Brain microvascular endothelial cell (primary cell): ENCODE data around the gene TRIL.

ENCODE experiments used
- DNase-seq: peaks from one replicate; pipeline ENCODE4 v3.0.0-alpha.2; 2020
- H3K27ac ChIP-seq: fragments of 250-450 bp; sonication (Bioruptor Pico); 2 replicates; pipeline ENCODE4 v1.5.1; 2020; ENCODE audit warnings: mild to moderate bottlenecking, moderate library complexity
- H3K27me3 ChIP-seq: fragments of 250-450 bp; sonication (Bioruptor Pico); replicated peaks from 2 replicates; pipeline ENCODE4 v1.5.1; 2020; ENCODE audit warnings: mild to moderate bottlenecking
- H3K36me3 ChIP-seq: fragments of 250-450 bp; sonication (Bioruptor Pico); replicated peaks from 2 replicates; pipeline ENCODE4 v1.5.1; 2020; ENCODE audit warnings: mild to moderate bottlenecking
- H3K4me3 ChIP-seq: 2 replicates; pipeline ENCODE4 v1.5.1; 2011; ENCODE audit warnings: low read depth, mild to moderate bottlenecking, control low read depth, low read length, moderate library complexity
- in situ Hi-C: cut with HindIII; loops from 2 replicates; pipeline ENCODE4 v1.10.0; 2017; ENCODE audit warnings: low sequenced_read_pairs, low pct_ligation_motif_present
- TF ChIP-seq, protein P1 (sequence below): IDR thresholded peaks from 2 replicates; pipeline ENCODE4 v1.5.1; 2011; ENCODE audit warnings: low read depth, mild to moderate bottlenecking, moderate library complexity, low read length, control low read depth, inconsistent platforms; ENCODE audit errors: missing control alignments

Gene TRIL

DNA sequence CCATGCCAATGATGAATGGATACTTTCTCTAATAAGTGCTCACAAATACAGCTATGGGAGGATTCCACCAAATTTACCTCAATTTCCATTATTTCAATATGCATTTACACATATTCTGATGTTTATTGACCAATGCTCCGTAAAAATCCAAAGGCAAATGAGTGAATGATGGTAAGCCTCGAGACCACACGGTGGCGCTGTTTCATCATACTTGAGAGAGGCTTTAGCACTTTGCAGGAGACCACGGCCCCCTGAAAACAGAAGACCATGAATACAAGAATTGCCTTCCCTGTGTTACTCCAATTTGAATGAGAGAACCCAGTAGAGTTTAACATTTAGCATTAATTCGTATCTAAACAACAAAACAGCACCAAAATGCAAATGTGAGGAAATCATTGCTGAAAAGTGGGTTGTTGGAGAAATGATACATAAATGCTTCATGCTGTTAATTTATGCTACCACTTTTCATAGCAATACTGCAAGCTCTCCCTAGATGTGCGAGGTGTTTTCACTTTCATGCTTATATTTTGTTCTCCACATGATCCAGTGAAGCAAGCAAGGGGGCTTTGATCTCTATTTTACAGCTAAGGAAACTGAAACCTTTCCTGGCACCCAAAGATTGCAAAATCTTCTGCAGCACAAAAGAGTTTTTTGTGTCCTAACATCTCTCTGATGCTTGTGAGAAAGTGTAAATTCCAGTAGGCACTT is 35.4 kb downstream of the TRIL start:
- in situ Hi-C loops = no loop called here
- DNase-seq = peak; percentile 53
- TF ChIP-seq, protein P1, sequence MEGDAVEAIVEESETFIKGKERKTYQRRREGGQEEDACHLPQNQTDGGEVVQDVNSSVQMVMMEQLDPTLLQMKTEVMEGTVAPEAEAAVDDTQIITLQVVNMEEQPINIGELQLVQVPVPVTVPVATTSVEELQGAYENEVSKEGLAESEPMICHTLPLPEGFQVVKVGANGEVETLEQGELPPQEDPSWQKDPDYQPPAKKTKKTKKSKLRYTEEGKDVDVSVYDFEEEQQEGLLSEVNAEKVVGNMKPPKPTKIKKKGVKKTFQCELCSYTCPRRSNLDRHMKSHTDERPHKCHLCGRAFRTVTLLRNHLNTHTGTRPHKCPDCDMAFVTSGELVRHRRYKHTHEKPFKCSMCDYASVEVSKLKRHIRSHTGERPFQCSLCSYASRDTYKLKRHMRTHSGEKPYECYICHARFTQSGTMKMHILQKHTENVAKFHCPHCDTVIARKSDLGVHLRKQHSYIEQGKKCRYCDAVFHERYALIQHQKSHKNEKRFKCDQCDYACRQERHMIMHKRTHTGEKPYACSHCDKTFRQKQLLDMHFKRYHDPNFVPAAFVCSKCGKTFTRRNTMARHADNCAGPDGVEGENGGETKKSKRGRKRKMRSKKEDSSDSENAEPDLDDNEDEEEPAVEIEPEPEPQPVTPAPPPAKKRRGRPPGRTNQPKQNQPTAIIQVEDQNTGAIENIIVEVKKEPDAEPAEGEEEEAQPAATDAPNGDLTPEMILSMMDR = peak; percentile 85
- no peak overlapping the region for H3K4me3 ChIP-seq
- no peaks in the 10 kb centered on the region for H3K27me3 ChIP-seq
- H3K36me3 ChIP-seq = no peaks in the 10 kb centered on the region
- H3K27ac ChIP-seq = no peak overlapping the region

DNA sequence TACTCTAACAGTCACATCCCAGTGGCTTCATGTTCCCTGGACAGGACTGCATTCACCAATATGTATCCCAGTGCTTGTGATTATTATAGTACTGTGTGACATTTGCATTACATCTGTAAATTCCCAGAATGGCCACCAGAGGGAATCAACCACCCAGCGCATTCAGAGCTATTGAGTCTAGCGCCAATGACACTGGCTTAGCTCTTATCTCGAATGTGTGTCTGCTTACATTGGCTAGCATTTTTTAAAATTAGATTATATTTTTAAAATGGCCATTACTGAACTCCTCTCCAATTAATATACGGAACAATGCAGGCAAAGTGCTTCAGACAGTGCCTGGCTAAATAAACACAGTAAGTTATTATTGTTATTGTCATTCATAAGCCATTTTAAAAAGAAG is 36.3 kb downstream of the TRIL start:
- in situ Hi-C loops = no loop called here

GRCh38 chr7:28920424-28920823 is 37.7 kb downstream of the TRIL start:
- TF ChIP-seq, protein P1 = no peak
- Histone ChIP-seq H3K27me3 (no peaks in the 10 kb centered on the region), H3K27ac (no peak overlapping the region), H3K4me3 (no peak overlapping the region), H3K36me3 (no peaks in the 10 kb centered on the region)
- in situ Hi-C loops = no loop called here
- no peak for DNase-seq

More for the DNA sequence above, 36.3 kb downstream of the TRIL start:
- Histone ChIP-seq H3K27me3 (no peaks in the 10 kb centered on the region), H3K27ac (no peak overlapping the region), H3K36me3 (no peaks in the 10 kb centered on the region), H3K4me3 (no peak overlapping the region)
- TF ChIP-seq, protein P1 = peak; percentile 89
- peak; percentile 77 for DNase-seq

DNA sequence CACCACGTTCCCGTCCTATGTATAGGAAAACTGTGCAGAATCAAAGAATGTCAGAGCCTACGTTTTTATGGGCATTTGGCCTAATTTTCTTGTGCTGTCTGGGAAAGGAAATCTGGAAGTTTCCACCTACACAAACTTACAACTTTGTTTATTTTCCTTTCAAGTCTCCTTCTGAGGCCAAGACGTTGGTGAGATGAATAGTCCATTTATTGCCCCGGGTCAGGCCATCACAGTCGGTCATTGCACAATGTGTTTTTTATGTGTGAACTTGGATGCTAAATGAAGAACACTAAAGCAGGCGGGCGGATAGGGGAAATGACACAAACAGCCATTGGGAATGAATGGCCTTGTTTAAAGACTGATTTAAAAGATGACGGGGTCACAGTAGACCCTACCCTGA is 38.6 kb downstream of the TRIL start:
- TF ChIP-seq, protein P1 = no peak
- Histone ChIP-seq H3K4me3 (no peak overlapping the region), H3K36me3 (no peaks in the 10 kb centered on the region), H3K27ac (no peak overlapping the region), H3K27me3 (no peaks in the 10 kb centered on the region)
- no peak for DNase-seq
- in situ Hi-C loops = no loop called here

DNA sequence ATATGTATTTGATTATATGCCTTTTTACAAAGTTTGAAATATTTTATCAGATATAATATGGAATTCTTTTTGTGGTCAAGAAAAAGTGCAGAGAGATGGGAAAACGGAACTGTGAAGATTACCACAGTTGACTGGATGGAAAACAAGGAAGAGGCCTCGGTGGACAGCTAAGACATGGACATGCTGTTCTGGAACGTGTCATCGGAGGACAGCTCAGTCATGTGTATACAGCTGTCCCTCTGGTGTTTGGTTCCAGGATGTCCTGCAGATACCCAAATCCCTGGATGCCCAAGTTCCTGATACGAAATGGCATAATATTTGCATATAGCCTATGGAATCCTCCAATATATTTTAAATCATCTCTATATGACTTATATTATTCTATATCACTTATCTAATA is 49.4 kb downstream of the TRIL start:
- no peak for DNase-seq
- in situ Hi-C loops = no loop called here
- H3K27me3 ChIP-seq = no peaks in the 10 kb centered on the region
- H3K27ac ChIP-seq = no peak overlapping the region
- TF ChIP-seq, protein P1 = no peak
- no peak overlapping the region for H3K4me3 ChIP-seq
- no peaks in the 10 kb centered on the region for H3K36me3 ChIP-seq

- H3K27me3 ChIP-seq = no peaks in the 10 kb centered on the region
- DNase-seq = no peak
- TF ChIP-seq, protein P1 = no peak
- H3K36me3 ChIP-seq = no peaks in the 10 kb centered on the region
- H3K4me3 ChIP-seq = no peak overlapping the region
- in situ Hi-C loops = no loop called here
- H3K27ac ChIP-seq = no peak overlapping the region
These were observed 52.7 kb downstream of the TRIL start for GRCh38 chr7:28905464-28905863.
